Measurements from ENCODE around the gene AKT2. TPM values are rescaled to one million over a fixed set of nuclear protein-coding genes. Genes with fewer than 3 reads are reported as not detected.

The AKT2 gene
- total RNA-seq, 1 experiment from 2014 or later = 141 TPM

- no peaks in the 10 kb centered on the region for H3K9me2 ChIP-seq (ENCODE audit: insufficient read depth)
- H3K9me3 ChIP-seq (ENCODE audit: control insufficient read depth in 1 of 2, insufficient read depth in 1 of 2, low read depth in 1 of 2, low read length in 2 of 2) = no peaks in the 10 kb centered on the region
- ChIA-PET CTCF (no interaction called here), RAD21 (ENCODE audit: low non-redundant PET in 1 of 2, low total read pairs in 2 of 2, uncharacterized antibody in 2 of 2, unreplicated experiment in 2 of 2) (no interaction called here), POLR2A (no interaction called here)
- H3K79me2 ChIP-seq (ENCODE audit: insufficient read depth, low read length) = peaks cover 10% of the 10 kb centered on the region; the same call in 1 of the 2 replicates
- no peaks in the 10 kb centered on the region for H3K27me3 ChIP-seq (ENCODE audit: insufficient read depth, low read length)
- TF ChIP-seq ZBTB33 (IDR thresholded peaks at IDR 0.05; ENCODE audit: extremely low read depth, insufficient replicate concordance, low read length) = no peak
- DNase-seq (ENCODE audit: low read depth, low spot score) (no peak), ATAC-seq (no peak)
- no peak overlapping the region for H3K9ac ChIP-seq (ENCODE audit: low read length)
- no peaks in the 10 kb centered on the region for H3K4me1 ChIP-seq (ENCODE audit: control insufficient read depth in 1 of 2, insufficient read depth in 2 of 2, low read length in 2 of 2)
- intact Hi-C loops (cut with micrococcal nuclease) = no loop called here
- no peak overlapping the region for H3K27ac ChIP-seq (ENCODE audit: low read depth, low read length)
- H3K4me2 ChIP-seq (ENCODE audit: low read length) = no peak overlapping the region
- no peaks in the 10 kb centered on the region for H4K20me1 ChIP-seq (ENCODE audit: insufficient read depth)
- no peak overlapping the region for H3K4me3 ChIP-seq (replicated peaks in 1 of 2; ENCODE audit: low read depth in 1 of 2, low read length in 2 of 2)
- no peak overlapping the region for H2AFZ ChIP-seq (ENCODE audit: low read depth, low read length, poor library complexity, severe bottlenecking)
- BruUV-seq (replicated peaks) = no TSS peak
- peaks cover 6 to 11% of the 10 kb centered on the region in 2 experiments; a peak in 3 of 4 replicates for H3K36me3 ChIP-seq (ENCODE audit: control insufficient read depth in 1 of 2, insufficient read depth in 2 of 2, low read length in 2 of 2)
These were observed 44.8 kb downstream of the AKT2 start for GRCh38 chr19:40240332-40240731.

GRCh38 chr19:40239415-40240226 lies 45.5 kb downstream of the AKT2 start:
- no peaks in the 10 kb centered on the region for H3K27me3 ChIP-seq (ENCODE audit: insufficient read depth, low read length)
- ChIA-PET CTCF (no interaction called here), RAD21 (ENCODE audit: low non-redundant PET in 1 of 2, low total read pairs in 2 of 2, uncharacterized antibody in 2 of 2, unreplicated experiment in 2 of 2) (no interaction called here)
- TF ChIP-seq CTCF (IDR thresholded peaks at IDR 0.05 in 2 of 3, conservative IDR thresholded peaks at IDR 0.05 in 1 of 3; ENCODE audit: borderline replicate concordance in 1 of 3, insufficient read depth in 1 of 3, low read depth in 2 of 3, low read length in 2 of 3) (no peak), ZNF274 (IDR thresholded peaks at IDR 0.05; ENCODE audit: low read depth, low read length) (no peak), MAX (IDR thresholded peaks at IDR 0.05) (no peak), EZH2phosphoT487 (IDR thresholded peaks at IDR 0.05; ENCODE audit: borderline replicate concordance) (no peak), REST (IDR thresholded peaks at IDR 0.05; ENCODE audit: low read depth) (no peak), CBX3 (IDR thresholded peaks at IDR 0.05; ENCODE audit: low read depth) (no peak), YY1 (IDR thresholded peaks at IDR 0.05; ENCODE audit: extremely low read depth, insufficient replicate concordance, low read depth, low read length) (no peak), SIN3A (IDR thresholded peaks at IDR 0.05; ENCODE audit: low read depth) (no peak), EGR1 (IDR thresholded peaks at IDR 0.05; ENCODE audit: low read depth) (no peak)

More at GRCh38 chr19:40239415-40240226, 45.5 kb downstream of the AKT2 start:
- Histone ChIP-seq H3K4me3 (replicated peaks in 1 of 2; ENCODE audit: low read depth in 1 of 2, low read length in 2 of 2) (no peak overlapping the region), H3K9ac (ENCODE audit: low read length) (no peak overlapping the region), H3K9me2 (ENCODE audit: insufficient read depth) (no peaks in the 10 kb centered on the region), H3K27ac (ENCODE audit: low read depth, low read length) (no peak overlapping the region), H3K9me3 (ENCODE audit: control insufficient read depth in 1 of 2, insufficient read depth in 1 of 2, low read depth in 1 of 2, low read length in 2 of 2) (no peaks in the 10 kb centered on the region), H3K79me2 (ENCODE audit: insufficient read depth, low read length) (peaks cover 7% of the 10 kb centered on the region; the same call in 1 of the 2 replicates), H4K20me1 (ENCODE audit: insufficient read depth) (no peaks in the 10 kb centered on the region), H2AFZ (ENCODE audit: low read depth, low read length, poor library complexity, severe bottlenecking) (no peak overlapping the region), H3K4me2 (ENCODE audit: low read length) (no peak overlapping the region), H3K36me3 (ENCODE audit: control insufficient read depth in 1 of 2, insufficient read depth in 2 of 2, low read length in 2 of 2) (peaks cover 6 to 11% of the 10 kb centered on the region in 2 experiments; a peak in 3 of 4 replicates), H3K4me1 (ENCODE audit: control insufficient read depth in 1 of 2, insufficient read depth in 2 of 2, low read length in 2 of 2) (no peaks in the 10 kb centered on the region)
- POLR2A ChIA-PET = no interaction called here
- DNase-seq (ENCODE audit: low read depth, low spot score) = no peak
- intact Hi-C loops (cut with micrococcal nuclease) = no loop called here
- BruUV-seq (replicated peaks) = no TSS peak
- no peak for ATAC-seq
